A673 (cell line): Measurements from ENCODE around the gene NIN. TPM values are rescaled to one million over a fixed set of nuclear protein-coding genes. Genes with fewer than 3 reads are reported as not detected.

Experiments used
- BruUV-seq: library from RNA; stranded (reverse); fragments of 400-500 nt; replicated peaks from 2 replicates; lab custom pipeline; 2021; lab: Mats Ljungman, UMichigan
- CTCF ChIA-PET: fragments of 300-600 bp; sonication (Branson Sonifier 250); formaldehyde crosslinking; loops from one replicate; lab custom pipeline; 2022; ENCODE audit warnings: antibody characterized with exemption; lab: Charles Lee
- POLR2A ChIA-PET: fragments of 300-600 bp; sonication (Branson Sonifier 250); formaldehyde crosslinking; loops from one replicate; lab custom pipeline; 2022; ENCODE audit warnings: antibody characterized with exemption; ENCODE audit not compliant: low non-redundant PET; lab: Charles Lee
- DNase-seq: peaks from one replicate; pipeline ENCODE4 v3.0.0-alpha.2; 2015; ENCODE audit warnings: low spot score
- H3K27ac ChIP-seq: fragments of 200-600 bp; sonication (generic); 2 replicates; pipeline ENCODE4 v1.5.1; 2016; ENCODE audit warnings: mixed run types, low read depth, mild to moderate bottlenecking, mixed read lengths, antibody characterized with exemption, low read length; ENCODE audit not compliant: poor library complexity, severe bottlenecking
- H3K27me3 ChIP-seq: fragments of 200-600 bp; sonication (generic); replicated peaks from 2 replicates; pipeline ENCODE4 v1.6.1; 2017; ENCODE audit warnings: mixed run types, low read depth, mild to moderate bottlenecking, mixed read lengths, antibody characterized with exemption, low read length; ENCODE audit not compliant: insufficient read depth, poor library complexity
- H3K36me3 ChIP-seq: fragments of 200-600 bp; sonication (generic); 2 replicates; pipeline ENCODE4 v1.6.1; 2016; ENCODE audit warnings: mixed run types, mild to moderate bottlenecking, mixed read lengths, antibody characterized with exemption, low read length; ENCODE audit not compliant: insufficient read depth, poor library complexity, severe bottlenecking
- H3K4me1 ChIP-seq: fragments of 200-600 bp; sonication (generic); 2 replicates; pipeline ENCODE4 v1.6.1; 2017; ENCODE audit warnings: mixed run types, mild to moderate bottlenecking, mixed read lengths, antibody characterized with exemption, low read length; ENCODE audit not compliant: insufficient read depth, poor library complexity, severe bottlenecking
- H3K4me3 ChIP-seq: fragments of 200-600 bp; sonication (generic); 2 replicates; pipeline ENCODE4 v1.5.1; 2016; ENCODE audit warnings: low read depth, mixed run types, mild to moderate bottlenecking, mixed read lengths, low read length; ENCODE audit not compliant: poor library complexity, severe bottlenecking
- H3K9me3 ChIP-seq: fragments of 200-600 bp; sonication (generic); 2 replicates; pipeline ENCODE4 v1.6.1; 2016; ENCODE audit warnings: mixed run types, low read depth, mild to moderate bottlenecking, mixed read lengths, antibody characterized with exemption, low read length; ENCODE audit not compliant: poor library complexity, severe bottlenecking
- CTCF ChIP-seq: fragments of 300-800, 200-600 bp; sonication (generic); conservative IDR thresholded peaks from 2 replicates; pipeline ENCODE4 v1.5.1; 2017; ENCODE audit warnings: low read depth, mild to moderate bottlenecking, antibody characterized with exemption, low read length, moderate library complexity, mixed read lengths
- EZH2 ChIP-seq: fragments of 200-600 bp; sonication (generic); IDR thresholded peaks from 2 replicates; pipeline ENCODE4 v1.6.1; 2017; ENCODE audit warnings: borderline replicate concordance, low read depth, mild to moderate bottlenecking, mixed read lengths, antibody characterized with exemption, low read length; ENCODE audit not compliant: poor library complexity, severe bottlenecking
- intact Hi-C: fragments of 100-400 bp; cut with micrococcal nuclease; formaldehyde crosslinking; loops from one replicate; pipeline ENCODE4 v1.10.0; 2022; ENCODE audit not compliant: unreplicated experiment
- total RNA-seq: library from RNA; stranded (reverse); gene quantifications from 2 replicates; pipeline ENCODE4 v1.2.3, GENCODE V29; 2021

Gene NIN
- total RNA-seq, 1 experiment from 2014 or later = 63.5 TPM

DNA sequence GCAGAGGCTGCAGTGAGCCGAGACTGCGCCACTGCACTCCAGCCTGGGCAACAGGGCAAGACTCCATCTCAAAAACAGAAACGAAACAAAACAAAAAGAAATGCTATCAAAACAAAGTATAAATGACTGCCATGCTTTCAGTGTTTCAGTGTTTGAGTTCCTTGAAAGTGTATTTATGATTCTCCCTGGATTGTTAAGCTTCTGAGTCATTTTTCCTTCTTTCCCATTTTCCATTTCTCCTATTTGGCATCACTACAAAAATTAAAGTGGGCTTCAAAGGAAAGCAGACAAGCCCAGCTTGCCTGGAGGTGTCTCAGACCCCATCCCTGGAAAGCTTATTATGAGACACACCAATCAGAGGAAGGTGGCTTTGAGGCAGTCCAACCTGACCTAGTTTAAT is 35.1 kb downstream of the NIN start:
- Histone ChIP-seq H3K27ac (no peak overlapping the region), H3K4me1 (peaks cover 3% of the 10 kb centered on the region), H3K4me3 (no peak overlapping the region), H3K9me3 (no peaks in the 10 kb centered on the region), H3K36me3 (no peaks in the 10 kb centered on the region), H3K27me3 (no peaks in the 10 kb centered on the region)
- intact Hi-C loops = no loop called here
- POLR2A ChIA-PET = no interaction called here
- no peak for TF ChIP-seq EZH2
- TF ChIP-seq CTCF = no peak
- no peak for DNase-seq
- CTCF ChIA-PET = no interaction called here
- no TSS peak for BruUV-seq

- Histone ChIP-seq H3K4me1 (peaks cover 3% of the 10 kb centered on the region), H3K27ac (no peak overlapping the region), H3K36me3 (no peaks in the 10 kb centered on the region), H3K9me3 (no peaks in the 10 kb centered on the region), H3K4me3 (no peak overlapping the region), H3K27me3 (no peaks in the 10 kb centered on the region)
- TF ChIP-seq EZH2 (no peak), CTCF (no peak)
- ChIA-PET POLR2A (interaction anchor here (0.6 kb wide), 1 partner anchor 80 kb away, joined by 3 read pairs; no protein-coding TSS in a partner anchor), CTCF (no interaction called here)
- no peak for DNase-seq
- BruUV-seq = no TSS peak
- intact Hi-C loops = no loop called here
Observed at GRCh38 chr14:50795142-50795541, 35.8 kb downstream of the NIN start.

DNA sequence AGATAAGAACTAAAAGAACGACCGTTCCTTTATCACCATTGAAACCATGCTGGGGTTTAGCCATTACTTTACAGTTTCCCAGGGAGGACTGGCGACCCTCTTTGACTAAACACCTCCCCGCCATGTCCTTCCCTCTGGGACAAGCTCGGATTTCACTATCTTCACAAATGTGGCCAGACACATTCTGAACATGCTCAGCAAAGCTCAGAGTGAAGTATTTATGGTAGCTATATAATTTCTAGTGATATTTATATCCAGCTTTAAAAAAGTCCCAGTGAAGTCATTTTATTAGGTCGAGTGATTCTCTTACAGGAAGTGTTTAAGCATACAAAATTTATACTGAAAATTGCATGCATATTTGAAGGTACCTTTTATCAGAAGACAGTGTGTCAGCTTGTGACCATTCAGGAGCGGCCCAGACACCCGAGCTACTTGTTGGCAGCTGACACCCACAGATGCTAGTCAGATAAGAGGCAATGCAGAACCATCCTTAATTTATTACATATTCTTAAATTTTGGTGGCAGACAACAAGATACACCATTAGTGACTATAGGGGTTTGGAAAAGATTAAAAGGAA is 36.8 kb downstream of the NIN start:
- ChIA-PET POLR2A (interaction anchor here (0.7 kb wide), 1 partner anchor 30 kb away, joined by 13 read pairs; no protein-coding TSS in a partner anchor), CTCF (no interaction called here)
- no peaks in the 10 kb centered on the region for H3K27me3 ChIP-seq
- DNase-seq = no peak
- TF ChIP-seq EZH2 (no peak), CTCF (no peak)
- no peak overlapping the region for H3K4me3 ChIP-seq
- H3K36me3 ChIP-seq = no peaks in the 10 kb centered on the region
- no peak overlapping the region for H3K27ac ChIP-seq
- H3K4me1 ChIP-seq = peaks cover 3% of the 10 kb centered on the region
- intact Hi-C loops = no loop called here
- H3K9me3 ChIP-seq = no peaks in the 10 kb centered on the region
- BruUV-seq = no TSS peak
